ENCODE results near the gene WIPI1.
"Not testable (repeated sequence)": the region's sequence is repeated elsewhere in the genome, so short reads cannot be mapped to it uniquely, and the experiment has no call there.

The WIPI1 gene

GRCh38 chr17:68383443-68384321 is 73.6 kb downstream of the WIPI1 start:
- no peak for DNase-seq (ENCODE audit: low spot score)

GRCh38 chr17:68383120-68383442 is 74.2 kb downstream of the WIPI1 start:
- no peak for DNase-seq (ENCODE audit: low spot score)

DNA sequence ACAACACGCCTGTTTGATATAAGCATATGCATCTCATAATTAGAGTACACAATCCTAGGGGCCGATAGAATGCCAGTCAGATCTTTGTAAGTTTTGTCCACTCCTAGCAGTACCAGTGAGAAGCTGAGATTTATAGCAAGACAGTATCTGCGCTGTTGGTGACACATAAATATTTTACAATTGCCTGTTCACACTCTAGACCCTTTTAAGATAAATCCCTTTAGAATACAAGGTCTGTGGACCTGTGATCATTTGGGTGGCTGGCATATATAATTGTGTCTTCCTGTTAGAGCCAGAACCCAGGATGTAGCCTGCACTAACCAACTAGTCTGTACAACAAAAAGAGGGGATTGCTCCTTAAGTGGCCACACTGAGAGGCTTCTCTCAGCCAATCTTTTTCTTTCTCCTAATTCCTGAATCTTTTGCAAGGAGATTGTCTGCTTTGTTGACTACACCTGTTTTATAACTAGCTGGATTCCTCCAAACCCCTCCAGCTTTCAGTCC is 74.7 kb downstream of the WIPI1 start:
- no peak for DNase-seq (ENCODE audit: low spot score)

GRCh38 chr17:68381076-68381900 is 76.0 kb downstream of the WIPI1 start:
- no peak for DNase-seq (ENCODE audit: low spot score)

DNA sequence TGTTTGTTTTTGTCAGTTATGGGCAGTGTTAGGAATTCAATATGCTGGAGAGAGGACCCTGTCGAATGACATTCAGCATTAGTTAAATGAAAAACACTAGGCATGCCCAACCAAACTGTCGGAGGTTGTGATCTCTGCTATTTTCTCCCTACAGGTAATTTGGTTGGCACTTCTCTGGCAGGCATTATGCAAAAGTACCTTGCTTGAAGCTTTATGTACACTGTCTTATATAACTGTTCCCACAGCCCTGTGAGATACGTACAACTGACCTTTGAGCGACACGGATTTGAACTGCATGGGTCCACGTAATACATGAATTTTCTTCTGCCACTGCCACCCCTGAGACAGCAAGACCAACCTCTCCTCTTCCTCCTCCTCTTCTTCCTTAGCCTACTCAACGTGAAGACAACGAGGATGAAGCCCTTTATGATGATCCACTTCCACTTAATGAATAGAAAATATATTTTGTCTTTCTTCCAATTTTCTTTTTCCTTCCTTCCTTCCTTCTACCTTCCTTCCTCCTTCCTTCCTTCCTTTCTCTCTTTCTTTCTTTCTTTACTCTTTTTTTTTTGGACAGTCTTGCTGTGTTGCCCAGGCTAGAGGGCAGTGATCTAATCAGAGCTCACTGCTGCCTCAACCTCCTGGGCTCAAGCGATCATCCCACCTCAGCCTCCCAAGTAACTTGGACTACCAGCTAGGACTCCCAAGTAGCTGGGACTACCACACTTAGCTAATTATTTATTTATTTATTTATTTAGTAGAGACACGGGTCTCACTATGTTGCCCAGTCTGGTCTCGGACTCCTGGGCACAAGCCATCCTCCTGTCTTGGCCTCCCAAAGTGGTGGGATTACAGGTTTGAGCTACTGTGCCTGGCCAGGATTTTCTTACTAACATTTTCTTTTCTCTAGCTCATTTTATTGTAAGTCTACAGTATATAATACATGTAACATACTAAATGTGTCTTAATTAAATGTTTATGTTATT is 77.3 kb downstream of the WIPI1 start:
- no peak for DNase-seq (ENCODE audit: low spot score)

DNA sequence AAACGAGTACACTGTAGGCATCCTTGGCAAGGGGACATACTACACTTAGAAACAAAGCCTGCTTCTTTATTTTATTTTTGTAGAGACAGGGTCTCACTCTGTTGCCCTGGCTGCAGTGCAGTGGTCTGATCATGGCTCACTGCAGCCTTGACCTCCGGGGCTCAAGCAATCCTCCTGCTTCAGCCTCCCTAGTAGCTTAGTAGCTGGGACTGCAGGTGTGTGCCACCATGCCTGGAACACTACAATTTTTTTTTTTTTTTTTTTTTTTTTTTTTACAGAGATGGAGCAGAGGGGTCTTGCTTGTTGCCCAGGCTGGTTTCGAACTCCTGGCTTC is 78.2 kb downstream of the WIPI1 start:
- DNase-seq (ENCODE audit: low spot score): no peak

- no peak for DNase-seq (ENCODE audit: low spot score)
Observed at GRCh38 chr17:68378268-68379176, 78.8 kb downstream of the WIPI1 start.

GRCh38 chr17:68377771-68378267 is 79.5 kb downstream of the WIPI1 start:
- DNase-seq (ENCODE audit: low spot score): no peak

DNA sequence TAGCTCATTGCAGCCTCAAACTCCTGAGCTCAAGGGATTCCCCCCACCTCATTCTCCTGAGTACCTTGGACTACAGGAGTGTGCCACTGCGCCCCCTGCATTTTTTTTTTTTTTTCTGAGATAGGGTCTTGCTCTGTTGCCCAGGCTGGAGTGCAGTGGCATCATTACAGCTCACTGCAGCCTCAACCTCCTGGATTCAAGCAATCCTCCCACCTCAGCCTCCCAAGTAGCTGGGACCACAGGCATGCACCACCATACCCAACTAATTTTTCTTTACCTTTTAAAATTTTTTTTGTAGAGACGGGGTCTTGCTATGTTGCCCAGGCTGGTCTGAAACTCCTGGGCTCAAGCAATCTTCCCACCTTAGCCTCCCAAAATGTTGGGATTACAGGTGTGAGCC is 81.1 kb downstream of the WIPI1 start:
- not testable (repeated sequence) for DNase-seq (ENCODE audit: low spot score)

- no peak for DNase-seq (ENCODE audit: low spot score)
Observed at GRCh38 chr17:68375566-68375965, 81.7 kb downstream of the WIPI1 start.
